RPMI8226 (cell line): ENCODE data around the gene CREG2.
A peak's percentile ranks its signal among the peaks of the same experiment; 100 is the strongest.
"Not testable (repeated sequence)": the region's sequence is repeated elsewhere in the genome, so short reads cannot be mapped to it uniquely, and the experiment has no call there.

Experiments
- DNase-seq: peaks from one replicate; pipeline ENCODE4 v3.0.0-alpha.2; 2015

The CREG2 gene

DNA sequence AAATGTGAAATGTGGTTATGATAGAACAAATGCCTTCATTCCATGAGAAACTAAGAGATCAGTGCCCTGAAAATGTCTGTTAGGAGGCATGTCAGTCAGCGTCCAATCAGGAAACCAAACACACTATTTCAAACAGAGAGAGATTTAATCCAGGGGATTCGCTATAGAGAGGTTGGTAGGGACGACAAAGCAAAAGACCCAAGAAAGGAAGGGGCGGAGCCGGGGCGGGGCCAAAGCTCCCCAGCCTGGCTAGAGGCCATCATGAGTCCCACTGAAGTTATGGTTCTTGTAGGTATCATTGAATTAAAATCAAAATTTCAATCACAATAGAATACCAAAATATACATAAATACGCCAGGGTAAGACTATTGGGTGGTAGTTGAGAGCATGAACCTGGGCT lies 45.9 kb downstream of the CREG2 start:
- DNase-seq: no peak

DNA sequence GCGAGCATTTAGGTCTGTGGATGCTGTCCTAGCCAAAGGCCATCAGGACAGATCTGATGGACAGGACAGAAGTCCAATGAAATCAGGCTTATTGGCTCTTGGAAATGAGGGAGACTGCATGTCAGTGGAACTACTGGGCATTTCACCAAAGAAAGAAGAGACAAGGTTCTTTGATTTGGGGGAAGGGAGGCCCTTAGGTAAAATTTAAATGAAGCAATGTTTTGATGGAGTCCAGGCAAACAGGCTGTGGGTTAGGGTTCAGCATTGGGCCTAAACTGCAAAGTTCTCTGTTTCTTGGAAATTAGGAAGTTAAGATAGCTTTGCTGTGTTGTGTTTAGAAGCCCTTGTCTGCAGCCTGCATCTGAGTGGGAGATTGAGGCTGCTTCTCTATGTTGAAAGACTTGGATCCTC lies 47.2 kb downstream of the CREG2 start:
- DNase-seq: no peak

DNA sequence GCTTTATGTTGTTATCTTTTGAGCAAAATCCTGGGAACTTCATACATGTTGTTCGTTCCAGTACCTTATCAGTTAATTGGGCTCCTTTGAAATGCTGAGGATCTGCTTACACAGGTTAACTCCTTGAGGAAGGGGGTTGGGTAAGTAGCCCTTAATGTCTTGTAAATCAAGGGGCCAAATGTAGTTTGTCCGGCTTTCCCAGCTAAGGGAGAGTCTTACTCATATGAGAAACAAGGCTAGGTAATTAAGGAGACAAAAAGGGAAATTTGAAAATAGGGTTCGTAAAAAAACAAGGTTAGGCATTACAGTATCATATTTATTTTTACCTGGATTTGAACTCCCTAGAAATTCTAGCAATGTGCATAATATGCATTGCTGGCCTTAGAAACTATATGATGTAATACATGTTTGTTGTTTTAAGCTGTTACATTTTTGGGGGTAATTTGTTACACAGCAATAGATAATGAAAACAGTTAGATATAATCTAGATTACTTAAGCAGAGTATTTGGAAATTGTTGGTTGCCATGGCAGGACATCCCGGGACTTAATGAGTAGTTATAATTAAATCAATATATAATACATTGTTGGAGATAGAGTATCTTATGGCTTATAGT lies 47.9 kb downstream of the CREG2 start:
- DNase-seq: no peak

DNA sequence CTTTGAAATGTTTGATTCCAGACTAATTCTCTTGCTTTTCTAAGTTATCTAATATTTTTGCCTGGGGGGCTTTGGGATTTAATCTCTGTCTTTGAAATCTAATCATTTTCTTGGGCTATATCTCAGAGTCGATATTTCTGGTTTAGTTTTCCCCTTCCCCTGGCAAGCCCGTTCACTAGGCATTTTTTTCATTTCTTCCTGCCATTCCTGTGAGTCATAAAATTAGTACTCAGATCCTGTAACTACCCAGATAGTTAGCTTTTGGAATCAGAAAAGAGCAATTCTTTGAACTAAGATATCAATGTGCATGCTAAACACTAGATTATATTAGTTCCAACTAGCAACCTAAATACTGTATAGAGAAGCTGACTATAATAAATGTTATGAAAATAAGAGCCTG lies 49.4 kb downstream of the CREG2 start:
- no peak for DNase-seq

DNA sequence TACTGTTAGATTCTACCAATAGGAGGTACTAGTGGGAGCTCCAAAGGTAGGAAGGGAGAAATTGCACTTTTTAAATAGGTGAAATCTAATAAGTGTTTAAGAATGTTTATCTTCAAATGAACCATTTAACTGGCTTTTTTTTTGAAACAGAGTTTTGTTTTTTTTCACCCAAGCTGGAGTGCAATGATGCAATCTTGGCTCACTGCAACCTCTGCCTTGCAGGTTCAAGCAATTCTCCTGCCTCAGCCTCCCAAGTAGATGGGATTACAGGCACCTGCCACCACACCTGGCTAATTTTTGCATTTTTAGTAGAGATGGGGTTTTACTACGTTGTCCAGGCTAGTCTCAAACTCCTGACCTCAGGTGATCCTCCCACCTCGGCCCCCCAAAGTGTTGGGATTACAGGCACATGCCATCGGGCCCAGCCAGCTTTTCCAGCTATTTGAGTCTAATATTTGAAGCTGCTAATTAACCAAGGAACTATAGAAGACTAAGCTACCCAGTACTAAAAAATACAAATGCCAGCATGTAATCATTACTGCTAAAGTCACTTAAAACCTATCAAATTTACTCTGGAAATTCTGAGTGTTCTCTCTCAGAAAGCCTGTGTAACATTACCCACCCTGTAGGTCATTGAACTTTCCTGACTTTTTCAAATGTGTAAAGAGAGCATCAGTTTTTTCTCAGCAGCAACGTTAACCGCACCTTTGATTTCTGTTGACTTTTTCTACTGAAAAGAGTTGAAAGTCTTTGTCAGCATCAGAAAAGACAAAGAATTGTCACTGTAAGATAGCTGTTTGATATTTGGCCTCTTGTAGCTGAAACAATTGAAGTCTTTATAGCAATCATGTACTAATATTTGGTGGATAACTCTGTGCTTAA lies 54.2 kb downstream of the CREG2 start:
- DNase-seq: no peak

DNA sequence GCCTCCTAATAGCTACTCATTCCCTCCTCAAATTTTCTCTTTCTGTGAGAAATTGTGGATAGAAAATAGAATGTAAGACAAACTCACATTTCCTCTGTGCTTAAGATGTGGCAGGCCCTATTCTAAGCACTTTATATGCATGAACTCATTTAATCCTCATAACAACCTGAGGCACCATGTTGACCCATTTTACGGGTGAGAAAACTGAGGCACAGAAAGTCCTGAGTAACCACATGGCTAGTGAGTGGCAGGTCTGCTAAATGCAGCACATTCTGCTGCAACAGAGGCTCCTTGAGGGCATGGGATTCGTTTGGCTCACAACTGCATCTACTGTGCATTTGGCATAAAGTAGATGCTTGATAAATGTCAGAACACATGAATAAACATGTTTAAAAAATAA lies 56.1 kb downstream of the CREG2 start:
- DNase-seq: no peak

DNA sequence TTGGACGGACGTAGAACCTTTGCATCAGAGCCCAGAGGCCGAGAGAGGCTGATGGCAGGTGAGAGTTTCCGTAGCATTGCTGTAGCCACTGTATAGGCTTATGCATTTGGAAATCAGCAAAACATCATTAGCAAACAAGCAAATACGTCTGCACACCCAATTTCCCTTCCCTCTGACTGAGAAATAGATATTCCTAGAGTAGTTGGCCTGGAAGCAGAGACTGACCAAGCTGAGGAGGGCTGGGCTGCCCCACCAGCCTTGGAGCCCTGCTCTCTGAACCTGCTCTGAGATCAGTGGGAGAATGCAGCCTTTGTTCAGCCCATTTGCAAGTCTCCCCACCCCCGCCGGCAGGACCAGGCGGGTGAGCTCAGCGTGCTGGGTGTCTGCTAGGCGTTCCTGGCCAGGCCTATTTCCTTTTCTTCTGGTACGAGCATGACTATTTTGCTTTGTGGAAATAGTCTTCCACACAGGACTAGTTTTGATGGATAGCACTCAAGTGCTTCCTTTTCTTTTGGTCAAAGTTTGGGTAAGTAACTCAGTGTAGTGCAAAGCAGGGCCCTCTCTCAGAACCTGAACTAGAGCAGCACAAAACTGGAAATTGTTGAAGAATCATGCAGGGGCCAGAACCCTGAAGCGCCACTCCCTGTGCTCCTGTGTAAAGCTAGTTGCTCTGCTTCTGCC lies 56.9 kb downstream of the CREG2 start:
- no peak for DNase-seq

DNA sequence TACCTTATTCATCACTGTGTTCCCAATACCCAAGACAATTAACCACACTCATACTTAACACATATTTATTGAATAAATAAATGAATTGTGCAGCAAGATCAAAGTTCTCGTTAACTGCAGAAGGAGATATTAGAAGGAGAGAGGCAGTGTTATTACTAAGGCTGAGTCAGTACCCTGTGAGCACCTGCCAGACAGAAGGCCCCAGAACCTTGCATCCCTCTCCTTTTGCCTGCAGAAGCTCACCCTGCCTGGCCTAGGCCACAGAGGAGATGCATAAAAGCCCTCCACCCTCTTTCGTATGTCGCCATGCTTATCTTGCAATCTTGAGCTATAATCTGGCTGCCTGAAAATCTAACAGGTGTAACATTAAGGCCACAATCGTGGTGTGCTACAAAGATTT lies 58.3 kb downstream of the CREG2 start:
- no peak for DNase-seq

DNA sequence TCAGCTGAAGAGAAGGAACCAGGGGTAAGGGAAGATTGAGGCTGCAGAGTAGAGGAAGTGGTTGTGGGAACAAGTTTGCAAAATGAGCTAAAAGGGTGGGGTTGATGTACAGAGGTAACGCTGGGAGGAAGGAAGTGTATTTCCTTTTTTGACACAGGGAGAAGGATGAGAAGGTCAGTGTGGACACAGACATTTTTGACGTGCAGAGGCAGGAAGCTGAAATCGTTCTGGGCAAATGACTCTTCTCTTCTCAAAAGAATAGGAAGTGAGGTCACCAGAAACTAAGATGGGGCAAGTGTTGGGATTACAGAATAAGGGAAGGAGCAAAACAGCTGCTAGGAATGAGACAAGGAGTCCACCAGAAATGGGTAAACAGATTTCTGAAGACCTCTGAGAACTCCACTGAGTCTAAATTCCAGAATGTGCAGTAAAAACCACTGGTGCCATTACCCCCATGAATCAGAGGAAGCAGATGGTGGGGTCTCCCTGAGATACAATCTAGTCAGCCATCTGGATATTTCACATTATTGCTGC lies 58.8 kb downstream of the CREG2 start:
- no peak for DNase-seq

DNA sequence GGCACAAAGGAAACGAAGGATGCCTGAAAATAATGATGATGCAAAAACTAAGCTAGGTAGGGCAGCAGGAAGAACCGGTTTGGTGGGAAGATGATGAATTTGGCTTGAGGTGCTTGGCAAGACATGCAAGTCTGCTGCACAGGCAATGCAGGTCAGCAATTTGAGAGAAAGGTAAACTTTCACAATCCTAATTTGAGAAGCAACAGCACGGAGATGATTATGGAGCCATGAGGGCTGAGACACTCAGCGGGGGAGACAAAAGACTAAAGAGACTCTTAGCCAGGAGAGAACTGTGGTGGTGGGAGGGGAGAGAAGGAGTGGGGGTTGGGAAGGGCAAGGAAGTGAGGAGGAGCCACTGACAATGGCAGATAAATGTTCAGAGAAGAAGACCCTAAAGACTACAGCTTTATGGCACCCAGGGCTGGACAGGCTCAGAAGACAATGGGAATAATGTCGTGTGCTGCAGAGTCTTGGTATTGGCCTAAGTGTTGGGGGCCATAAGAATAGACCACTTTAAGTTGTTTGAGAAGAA lies 59.4 kb downstream of the CREG2 start:
- peak; percentile 20 for DNase-seq

DNA sequence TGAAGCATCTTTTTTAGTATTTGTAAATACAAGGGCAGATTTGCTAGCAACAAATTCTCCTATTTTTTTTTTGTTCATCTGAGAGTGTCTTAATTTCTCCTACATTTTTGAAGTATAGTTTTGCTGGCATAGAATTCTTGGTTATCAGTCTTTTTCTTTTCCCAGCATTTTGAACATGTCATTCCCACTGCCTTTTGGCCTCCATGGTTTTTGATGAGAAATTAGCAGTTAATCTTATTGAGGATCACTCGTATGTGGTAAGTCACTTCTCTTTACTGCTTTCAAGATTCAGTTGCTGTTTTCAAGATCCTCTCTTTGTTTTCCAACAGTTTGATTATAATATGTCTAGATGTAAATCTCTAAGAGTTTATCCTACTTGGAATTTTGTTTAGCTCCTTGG lies 61.9 kb downstream of the CREG2 start:
- no peak for DNase-seq

DNA sequence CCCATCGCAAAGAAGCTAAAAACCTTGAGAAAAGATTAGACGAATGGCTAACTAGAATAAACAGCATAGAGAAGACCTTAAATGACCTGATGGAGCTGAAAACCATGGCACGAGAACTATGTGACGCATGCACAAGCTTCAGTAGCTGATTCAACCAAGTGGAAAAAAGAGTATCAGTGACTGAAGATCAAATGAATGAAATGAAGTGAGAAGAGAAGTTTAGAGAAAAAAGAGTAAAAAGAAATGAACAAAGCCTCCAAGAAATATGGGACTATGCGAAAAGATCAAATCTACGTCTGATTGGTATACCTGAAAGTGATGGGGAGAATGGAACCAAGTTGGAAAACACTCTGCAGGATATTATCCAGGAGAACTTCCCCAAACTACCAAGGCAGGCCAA lies 70.7 kb downstream of the CREG2 start:
- DNase-seq: not testable (repeated sequence)

DNA sequence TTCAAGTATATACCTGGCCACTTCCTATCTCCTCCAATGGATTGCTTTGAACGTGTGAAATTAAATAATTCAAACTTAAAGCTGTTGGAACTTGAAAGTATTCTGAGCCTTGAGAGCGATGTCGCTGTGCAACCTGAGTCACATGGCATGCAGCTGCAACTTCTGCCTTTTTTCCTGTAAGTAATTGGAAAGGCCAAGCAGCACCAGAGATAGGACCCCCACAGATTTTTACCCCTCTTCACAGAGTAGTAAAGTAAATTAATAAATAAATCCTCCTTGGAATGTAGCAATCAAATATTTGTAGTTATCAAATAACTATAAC lies 75.6 kb downstream of the CREG2 start:
- DNase-seq: no peak

DNA sequence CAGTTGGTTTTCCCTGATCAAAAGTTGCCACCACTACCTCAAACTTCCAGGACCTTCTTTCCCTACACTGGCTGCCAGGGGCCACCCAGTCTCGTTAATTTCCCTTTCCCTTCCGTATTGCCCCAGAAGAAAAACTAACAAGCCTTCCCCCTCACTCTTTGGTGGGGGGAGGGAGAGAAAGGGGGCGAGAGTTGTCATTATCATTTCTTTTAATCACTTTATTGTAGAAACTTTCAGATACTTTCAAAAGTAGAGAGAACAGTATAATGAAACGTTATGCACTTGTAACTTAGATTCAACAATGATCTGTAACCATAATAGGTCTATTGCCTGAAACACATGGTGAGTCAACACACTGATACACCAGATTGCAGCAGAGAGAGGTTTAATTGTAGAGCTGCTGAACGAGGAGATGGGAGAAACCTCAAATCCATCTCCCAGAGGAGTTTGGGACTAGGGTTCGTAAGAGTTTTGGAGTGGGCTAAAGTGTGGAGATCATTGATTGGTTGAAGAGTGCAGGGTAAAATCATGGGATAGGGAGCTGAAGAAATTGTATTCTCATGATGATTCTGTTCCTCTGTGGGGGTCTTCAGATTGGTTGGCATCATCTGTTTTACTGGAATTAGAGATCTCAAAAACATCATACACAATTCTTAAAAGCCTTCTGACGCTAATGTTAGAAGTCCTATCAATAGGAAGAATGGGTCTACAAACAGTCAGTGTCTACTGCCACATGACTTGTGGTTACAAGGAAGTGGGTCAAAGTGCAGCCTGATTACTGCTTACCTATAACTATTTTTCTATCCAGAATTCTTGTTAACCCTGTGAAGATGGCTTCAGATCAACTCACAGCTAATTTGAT lies 76.2 kb downstream of the CREG2 start:
- peak; percentile 23 for DNase-seq

DNA sequence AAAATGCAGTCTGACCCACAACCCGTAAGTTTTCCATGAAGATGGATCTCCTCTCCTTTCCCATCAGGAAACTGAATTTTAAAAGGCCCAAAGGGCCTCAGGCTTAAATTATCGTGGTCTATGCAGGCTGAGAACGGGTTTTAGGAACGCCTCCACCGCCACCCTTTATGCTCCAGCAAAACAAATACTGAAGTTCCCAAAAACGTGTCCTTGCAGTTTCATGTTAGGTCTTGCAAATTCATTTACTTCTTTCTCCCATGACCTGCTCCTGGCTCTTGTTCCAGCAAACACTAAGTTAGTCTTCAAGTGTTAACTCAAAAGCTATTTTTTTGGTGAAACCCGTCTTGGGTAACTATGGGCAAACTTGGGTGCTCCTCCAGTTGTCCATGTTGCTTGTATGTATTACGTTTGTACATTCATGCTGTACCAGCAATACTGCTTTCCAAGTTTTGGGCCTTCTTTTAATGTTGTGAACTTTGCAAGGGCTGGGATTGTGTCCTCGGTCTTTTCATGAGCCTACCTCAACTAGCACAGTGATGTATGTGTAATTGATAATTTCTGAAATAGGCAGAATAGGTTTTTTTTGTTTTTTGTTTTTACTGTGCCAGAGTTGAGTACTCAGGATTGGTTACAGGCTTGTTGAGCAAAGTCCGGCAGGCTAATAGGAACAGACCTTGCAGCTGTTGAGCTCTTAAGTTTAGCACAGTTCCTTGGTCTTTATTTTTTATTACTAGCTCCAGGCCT lies 77.0 kb downstream of the CREG2 start:
- no peak for DNase-seq

DNA sequence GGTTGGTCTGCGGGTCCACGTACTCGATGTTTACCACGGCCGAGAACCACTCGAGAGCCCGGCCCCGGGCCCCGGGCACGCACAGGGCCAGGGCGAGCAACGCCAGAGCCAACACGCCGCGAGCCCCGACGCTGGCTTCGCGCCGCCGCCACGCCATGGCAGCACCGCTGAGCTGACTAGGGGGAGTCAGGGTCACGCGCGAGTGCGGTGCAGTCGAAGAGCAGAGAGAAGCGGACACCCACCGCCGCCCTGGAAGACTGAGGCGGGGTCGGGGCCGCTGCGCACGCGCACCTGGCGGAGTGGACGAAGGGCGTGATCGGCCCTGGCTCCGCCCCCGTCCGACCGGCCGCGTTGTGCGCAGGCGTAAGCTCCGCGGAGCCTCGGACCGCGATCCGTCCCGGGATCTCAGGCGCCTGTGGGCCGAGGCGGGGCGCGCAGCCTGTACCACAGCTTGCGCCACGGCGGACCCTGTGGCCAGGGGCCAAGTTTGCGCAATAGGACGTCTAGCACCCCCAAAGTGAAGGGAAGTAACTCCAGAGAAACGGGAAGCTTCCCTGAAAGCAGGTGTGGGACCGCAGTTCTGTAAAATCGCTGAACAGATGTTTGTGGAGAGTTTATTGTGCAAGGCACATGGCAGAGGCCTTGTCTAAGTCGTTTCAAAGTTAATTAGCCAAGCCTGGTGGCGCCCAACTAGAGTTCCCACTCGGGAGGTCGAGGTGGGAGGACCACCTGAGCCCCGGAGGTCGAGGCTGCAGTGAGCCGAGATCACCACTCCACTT lies 78.7 kb downstream of the CREG2 start, which contains the start of gene RNF149:
TSS of gene RNF149 (minus strand) at position 270 of the 779 bp plus-strand sequence. CDS start at position 157, 113 bp downstream.
- peak; percentile 97 for DNase-seq

DNA sequence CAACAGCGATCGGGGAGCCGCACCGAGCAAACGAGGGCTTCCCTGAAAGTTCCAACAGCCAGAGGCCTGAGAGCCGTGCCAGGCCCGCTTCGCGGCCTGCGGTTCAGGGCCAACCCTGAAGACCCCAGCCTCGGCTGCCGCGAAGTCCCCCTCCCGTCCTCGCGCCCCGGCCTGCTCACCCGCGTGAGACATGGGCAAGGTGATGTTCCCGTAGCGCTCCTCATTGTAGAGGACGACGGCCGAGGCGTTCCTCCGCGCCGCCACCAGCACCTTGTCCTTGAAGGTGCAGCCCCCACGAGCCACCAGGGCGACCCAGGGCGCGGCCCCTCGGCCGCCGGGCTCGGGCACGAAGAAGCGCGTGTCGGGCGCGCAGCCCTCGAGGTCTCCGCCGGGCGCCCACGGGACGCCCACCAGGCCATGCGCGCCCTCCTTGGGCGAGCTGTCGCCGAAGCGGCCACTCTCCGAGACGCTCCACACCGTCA lies 79.3 kb downstream of the CREG2 start:
- peak; percentile 26 for DNase-seq

DNA sequence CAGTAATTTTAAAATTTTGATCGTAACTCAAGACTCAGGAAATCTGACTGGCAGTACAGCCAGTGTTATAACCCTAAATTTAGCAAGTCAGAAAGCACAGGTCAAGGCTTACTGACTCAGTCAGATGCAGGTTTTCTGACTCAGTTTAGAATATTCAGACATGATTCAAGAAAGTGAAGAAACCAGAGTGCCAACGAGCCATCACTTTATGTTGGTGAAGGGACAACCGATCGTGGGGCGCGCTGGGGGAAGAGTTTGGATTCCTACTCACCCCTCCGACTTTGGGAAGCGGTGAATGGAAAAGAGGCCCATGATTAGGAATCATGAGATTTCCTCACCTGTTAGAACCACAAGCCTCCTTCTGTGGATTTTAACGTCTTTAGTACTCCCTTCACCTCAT lies 79.8 kb downstream of the CREG2 start:
- DNase-seq: no peak

DNA sequence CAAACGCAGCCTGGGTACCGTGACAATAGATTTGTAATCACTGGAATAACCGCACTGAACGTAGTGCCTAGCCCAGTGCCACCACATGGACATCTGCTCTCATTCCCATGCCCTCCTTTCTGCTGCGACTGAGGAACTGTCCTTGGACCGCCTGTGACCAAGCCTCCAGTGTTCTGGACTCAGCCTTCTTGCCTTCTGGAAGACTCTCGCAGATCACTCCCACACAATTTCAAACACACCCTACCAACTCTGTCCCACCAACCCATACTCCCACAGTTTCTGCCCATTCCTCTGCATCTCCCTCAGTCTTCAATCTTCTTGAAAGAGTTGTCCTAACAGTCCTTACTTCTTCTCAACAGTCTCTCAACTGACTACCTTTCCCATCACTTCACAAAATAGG lies 80.9 kb downstream of the CREG2 start:
- DNase-seq: no peak

DNA sequence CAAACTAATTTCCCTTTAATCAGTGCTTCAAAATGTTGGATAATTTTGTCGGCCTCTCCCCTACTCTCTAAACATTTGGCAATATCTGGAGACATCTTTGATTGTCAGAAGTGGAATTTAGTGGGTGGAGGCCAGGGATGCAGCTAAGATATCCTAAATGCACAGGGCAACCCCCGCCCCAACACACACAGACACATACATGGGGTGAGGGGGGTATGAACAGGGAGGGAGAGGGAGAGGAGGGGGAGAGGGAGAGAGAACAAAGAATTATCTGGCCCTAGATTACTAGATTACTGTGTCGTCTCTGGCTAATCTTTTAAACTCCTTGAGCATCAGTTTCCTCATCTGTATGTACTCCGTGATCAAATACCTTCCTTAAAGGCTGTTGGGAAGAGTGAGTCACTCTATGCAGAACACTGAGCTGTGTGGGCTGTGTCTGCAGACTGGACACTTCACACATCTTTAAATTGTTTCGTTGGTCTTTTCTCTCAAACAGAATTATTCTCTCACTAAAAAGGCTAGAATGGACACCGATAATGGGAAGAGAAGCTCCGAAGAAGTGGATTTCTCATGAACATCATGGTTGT lies 81.7 kb downstream of the CREG2 start:
- no peak for DNase-seq
